HG03135 (cell line): Measurements from ENCODE around the gene NUP205.
"Not testable (repeated sequence)": the region's sequence is repeated elsewhere in the genome, so short reads cannot be mapped to it uniquely, and the experiment has no call there.

Experiments used
- ATAC-seq: cut with Tn5 transposase; IDR thresholded peaks from one replicate; pipeline ENCODE4 v1.9.1; 2021; ENCODE audit warnings: mild to moderate bottlenecking, moderate library complexity; ENCODE audit not compliant: unreplicated experiment

Gene NUP205

DNA sequence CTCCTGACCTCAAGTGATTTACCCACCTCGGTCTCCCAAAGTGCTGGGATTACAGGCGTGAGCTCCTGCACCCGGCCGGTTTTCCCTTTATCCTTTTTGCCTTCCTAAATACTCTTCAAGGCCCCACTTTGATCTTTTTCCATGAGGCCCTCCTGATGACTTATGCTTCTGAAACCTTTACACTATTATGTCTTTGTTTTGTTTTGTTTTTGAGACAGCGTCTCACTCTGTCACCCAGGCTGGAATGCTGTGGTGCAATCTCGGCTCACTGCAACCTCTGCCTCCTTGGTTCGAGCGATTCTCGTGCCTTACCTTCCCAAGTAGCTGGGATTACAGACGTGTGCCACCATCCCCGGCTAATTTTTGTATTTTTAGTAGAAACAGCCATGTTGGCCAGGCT is 108.4 kb downstream of the NUP205 start:
- ATAC-seq: no peak

DNA sequence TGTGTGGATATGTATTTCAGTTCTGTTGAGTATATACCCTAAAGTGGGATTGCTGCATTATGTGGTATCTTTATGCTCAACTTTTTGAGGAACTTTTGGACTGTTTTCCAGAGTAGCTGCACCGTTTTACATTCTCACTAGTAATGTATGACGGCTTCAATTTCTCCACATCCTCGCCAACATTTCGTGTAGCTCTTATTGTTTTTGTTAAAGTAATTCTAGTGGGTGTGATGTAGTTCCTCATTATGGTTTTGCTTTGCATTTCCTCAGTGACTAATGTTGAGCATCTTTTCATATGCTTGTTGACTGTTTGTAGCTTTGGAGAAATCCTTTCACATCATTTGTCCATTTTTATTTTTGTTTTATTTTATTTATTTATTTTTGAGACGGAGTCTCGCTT is 109.1 kb downstream of the NUP205 start:
- no peak for ATAC-seq

DNA sequence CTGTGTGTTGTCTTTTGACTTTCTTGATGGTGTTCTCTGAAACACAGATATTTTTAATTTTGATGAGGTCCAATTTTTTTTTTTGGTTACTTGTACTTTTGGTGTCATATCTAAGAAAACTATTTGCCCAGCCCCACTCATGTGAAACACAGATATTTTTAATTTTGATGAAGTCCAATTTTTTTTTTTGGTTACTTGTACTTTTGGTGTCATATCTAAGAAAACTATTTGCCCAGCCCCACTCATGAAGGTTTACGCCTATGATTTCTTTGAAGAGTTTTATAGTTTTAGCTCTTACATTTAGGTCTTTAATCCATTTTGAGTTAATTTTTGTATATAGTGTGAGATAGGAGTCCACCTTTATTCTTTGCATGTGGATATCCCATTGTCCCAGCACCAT is 109.9 kb downstream of the NUP205 start:
- ATAC-seq: not testable (repeated sequence)

DNA sequence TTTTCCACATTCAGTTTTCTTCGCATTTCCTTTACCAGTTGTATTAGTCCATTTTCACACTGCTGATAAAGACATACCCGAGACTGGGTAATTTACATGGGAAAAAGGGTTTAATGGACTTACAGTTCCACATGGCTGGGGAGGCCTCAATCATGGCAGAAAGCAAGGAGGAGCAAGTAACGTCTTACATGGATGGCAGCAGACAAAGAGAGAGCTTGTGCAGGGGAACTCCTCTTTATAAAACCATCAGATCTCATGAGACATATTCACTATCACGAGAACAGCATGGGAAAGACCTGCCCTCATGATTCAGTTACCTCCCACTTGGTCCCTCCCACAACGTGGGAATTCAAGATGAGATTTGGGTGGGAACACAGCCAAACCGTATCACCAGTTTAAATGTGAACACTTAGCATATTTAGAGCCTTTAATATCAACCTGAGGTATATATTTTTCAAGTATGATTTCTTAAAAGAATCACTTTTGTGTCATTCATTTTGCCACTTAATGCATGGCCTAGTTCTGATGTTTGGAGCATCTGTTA is 111.2 kb downstream of the NUP205 start:
- ATAC-seq: not testable (repeated sequence)

DNA sequence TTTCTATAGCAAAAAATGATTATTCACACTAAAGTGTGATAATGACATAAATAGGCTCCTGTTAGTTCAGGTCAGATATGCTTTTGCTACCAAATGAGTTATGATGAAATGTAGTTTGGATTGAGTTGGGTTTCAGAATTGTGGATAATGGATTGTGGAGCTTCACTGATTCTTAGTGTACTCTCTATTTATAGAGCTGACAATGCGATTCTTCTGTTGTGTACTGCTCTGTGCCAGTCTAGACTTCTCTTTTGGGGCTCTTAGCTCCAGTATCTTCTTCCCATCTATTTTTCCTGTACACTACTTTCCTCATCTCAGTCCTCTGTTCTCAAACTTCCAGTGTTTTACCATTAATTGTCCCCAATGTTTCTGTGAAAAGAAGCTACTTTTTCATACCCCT is 112.1 kb downstream of the NUP205 start:
- ATAC-seq: no peak

DNA sequence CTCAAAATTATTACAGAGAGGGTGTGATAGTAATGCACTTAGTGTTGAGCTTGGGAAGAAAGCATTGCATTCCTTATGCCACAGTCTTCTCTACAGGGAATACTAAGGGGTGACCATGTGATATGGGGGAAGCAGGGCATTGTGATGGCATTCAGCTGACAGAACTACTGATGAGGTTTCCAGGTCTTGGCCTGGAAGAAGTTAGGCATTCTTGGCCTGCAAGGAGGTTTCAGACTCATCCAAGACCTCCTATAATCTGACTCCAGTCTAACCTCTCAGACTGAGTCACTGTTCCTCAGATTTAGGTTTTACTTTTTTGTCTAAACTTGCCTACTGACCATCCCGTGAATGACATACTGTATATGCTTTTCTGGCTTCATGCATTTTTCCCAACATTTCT is 112.5 kb downstream of the NUP205 start:
- ATAC-seq: no peak

DNA sequence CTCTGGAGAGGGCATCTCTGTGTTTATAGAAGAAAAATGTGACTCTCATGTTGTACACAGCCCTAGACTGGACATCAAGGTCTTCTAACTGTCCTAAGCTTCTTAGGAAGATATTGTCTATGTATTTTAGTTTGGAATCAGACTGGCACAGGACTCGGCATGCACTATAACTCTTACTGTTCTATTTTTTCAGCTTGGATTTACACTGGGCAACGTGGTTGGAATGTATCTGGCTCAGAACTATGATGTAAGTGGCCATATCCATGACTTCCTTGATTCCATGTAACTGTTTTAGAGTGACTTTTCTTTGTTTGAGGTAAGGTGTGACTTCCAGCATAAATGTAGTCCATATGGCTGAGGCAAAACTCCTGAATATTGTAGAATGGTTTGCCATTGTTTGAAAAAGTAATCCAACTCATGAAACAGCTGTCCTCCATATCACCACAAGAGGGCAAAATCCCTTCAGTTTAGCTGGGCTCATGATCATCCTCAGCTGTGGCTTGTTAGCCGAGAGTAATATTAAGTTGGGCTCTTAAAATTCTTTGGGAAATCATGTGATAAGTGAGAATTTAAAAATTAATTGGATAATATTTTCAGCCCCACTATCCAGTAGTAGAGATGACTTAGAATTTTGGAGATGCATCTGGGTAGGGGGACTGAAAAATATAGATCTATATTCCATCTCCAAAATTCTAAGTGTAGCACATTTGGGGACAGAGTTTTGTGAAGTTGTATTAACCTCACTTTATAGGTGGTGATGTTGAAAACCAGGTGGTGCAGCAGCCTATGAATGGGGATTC is 115.0 kb downstream of the NUP205 start:
- no peak for ATAC-seq

DNA sequence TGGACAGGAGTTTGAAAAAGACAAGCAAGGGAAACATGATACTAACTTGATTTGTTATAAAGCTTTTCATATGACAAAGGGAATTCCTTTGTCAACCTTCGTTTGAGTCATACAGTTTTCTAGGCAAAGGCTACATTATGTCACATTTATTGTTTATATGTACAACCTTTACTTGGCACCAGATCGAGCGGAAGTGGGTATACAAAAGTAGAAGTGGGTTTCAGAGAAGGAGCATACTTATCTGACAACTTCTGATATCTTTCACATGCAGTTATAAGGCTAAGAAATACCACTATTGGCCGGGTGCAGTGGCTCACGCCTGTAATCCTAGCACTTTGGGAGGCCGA is 115.6 kb downstream of the NUP205 start:
- ATAC-seq: no peak

DNA sequence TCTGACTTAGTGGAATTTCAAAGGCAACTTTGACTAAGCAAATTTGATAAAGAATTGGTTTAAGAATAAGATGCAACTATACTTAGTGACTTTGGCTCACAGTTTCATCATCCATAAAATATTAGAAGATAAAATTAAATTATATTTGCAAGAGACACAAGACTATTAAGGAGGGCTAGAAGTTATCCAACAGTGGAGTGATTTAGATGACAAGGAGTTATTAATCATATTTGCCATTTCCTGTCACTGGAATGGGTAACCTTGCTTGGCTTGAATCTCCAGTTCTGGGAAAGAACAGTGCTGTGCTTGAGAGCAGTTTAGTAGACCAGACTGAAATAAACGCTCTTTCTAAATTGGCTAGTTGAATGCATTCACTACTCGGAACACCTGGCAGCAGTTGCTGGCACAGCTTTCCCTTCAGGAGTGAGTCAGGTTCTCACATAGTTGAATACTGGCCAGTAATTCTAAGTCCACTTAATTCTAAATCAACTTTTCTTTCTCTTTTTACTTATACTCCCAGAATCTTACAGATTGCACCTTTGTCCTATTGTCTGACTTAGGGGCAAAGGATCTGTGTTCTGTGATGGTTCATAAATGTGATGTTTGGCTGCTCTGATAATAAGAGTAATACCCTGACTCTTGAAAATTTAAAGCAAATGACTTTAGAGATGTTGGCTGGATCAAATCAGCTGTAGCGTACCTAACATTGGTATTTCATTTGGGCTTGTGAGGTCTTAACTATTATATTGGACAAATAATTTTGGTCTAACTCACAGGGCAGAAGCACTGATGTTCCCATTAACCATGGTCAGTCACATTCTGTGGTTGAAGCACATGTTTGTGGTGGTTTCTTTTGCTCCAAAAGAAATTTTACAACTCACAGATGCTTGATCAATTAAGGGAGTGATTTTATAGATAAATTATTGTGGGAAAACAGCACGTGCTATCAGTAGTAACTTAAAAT is 121.2 kb downstream of the NUP205 start:
- ATAC-seq: no peak

DNA sequence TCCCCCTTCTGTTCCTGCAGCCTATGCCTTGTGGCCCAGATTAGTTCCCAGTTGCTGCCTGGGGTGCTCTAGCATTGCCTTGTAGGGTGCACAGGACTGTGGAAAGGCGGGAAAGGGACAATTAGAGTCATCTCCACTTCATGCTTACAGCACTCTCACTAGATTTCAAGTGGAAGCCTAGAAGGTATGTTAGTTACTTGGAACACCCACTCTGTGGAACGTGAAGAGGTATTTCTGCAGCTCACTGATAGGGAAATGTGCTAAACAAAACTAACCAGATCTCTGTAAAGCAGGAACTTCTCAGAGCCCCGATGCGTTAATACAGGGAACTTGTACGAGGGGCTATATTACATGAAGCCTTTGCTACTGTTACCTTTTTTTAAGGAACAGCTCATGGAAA is 124.0 kb downstream of the NUP205 start:
- ATAC-seq: no peak

DNA sequence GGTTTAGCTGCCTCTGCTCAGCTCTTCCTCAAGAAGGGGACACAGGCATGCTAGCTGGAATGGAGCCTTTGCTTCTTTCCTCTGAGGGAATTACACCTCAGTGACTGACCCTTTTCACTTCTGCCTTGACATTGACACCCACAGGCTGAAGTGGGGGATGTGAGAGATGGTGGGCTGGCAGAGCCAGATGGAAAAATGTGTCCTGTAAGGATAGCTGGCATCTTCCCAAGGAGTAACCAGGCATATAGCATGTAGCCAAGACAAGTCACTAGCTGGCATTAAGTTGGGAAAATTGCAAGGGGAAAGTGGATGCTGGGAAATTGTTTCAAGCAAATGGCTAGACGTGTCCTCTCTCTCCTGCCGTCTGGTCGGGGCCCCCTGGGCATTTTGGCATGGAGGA is 124.5 kb downstream of the NUP205 start:
- ATAC-seq: no peak

DNA sequence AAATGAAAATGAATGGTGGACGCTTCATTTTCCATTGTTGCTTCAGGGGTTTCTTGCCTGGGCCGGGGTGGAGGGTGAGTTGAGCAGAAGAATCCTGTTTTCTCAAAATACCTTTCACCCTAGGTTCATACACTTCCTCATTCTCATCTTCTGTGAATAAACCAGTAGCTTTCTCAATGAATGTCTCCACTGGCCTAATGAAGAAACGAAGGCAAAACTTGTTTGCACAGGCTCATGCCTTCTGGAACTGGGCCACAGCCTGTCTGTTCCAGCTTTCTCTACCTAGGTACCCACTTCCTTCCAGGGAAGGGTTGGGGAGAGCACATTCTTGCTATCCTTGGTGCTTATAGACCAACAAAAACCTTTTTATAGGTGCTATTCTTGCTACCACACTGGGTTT is 125.9 kb downstream of the NUP205 start:
- no peak for ATAC-seq

DNA sequence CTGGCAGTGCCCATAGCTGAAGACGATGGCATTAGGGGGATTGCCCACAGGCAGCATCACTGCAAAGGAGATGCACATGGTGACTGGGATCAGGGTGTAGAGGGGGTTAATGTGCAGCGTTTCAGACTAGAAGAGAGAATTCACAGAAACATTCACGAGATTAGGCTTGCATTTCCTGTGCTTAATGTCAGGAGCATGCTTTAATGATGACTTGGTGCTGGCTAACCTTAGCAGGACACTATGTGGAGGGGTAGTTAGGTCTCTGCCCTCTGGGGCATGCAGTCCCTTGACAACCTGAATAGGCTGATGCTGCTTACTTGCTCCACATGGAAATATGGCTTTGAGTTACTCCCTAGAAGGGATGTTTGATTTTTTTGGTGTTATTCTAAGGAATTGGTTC is 126.4 kb downstream of the NUP205 start:
- ATAC-seq: no peak

DNA sequence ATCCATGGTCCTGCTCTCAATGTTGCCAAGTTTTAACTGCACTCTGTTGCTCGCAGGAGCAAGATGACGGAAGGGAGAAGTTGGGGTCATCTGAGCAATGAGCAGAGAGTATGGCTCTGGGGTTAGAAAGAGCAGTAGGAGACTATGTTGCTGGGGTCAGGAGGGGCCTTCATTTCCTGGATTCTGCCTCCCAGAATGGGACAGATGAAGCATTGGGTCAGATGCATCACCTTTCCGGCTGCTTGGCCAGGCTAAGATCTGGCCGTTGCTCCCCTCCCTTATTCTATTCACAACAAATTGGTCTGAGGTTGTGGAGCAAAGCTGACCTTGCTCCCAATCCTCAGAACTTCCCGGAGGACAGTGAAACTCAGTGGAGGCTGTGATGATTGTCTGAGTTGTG is 127.0 kb downstream of the NUP205 start:
- no peak for ATAC-seq

DNA sequence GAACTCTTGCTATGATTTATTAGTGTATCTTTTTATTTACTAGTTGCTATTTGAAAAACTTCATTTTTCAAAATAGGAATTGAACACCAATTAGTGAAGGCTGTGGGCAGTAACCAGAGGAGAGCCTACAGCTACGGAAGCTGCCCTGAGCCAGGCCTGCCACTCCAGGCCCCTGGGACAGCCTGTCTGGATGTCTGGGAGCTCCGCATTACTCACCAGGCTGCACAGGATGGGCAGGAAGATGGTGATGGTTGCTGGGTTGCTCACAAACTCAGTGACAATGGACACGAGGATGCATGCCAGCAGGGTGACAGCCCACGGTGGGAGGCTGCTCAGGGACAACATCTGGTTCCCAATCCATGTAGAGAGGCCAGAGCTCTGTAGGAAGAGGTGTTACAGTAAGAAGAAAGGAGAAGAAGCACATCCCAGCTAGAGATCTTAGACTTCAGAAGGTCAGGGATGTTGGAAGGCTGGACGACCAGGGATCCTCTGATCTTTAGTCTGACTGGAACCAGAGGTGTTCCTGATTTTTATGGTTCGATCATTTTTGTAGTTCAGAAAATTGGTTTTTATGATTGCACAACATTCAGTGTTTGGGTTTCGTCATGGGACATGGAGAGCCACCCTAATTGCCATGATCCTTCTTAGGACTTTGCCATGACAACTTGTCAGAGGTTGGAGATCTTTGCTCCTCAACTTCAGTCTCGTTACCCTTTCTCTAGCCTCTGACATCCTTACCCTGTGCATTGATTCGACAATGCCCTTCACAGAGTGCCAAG is 127.8 kb downstream of the NUP205 start:
- ATAC-seq: no peak

DNA sequence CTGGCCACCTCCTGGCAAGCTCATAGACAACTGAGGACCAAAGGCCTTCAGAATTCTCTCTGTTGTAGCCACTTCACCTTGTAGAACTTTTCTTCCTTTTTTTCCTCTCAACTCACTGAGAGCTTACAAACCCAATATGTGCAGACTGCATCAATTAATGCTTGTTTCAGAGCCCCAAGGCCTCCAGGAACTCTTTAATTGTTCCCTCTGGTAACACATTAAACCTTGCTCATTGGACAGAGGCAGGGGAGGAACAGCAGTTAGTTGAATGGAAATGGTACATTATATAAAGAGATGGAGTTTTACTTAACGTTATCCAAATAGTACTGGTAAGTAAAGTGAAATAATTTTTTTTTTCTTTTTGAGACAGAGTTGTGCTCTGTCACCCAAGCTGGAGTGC is 129.7 kb downstream of the NUP205 start:
- no peak for ATAC-seq

DNA sequence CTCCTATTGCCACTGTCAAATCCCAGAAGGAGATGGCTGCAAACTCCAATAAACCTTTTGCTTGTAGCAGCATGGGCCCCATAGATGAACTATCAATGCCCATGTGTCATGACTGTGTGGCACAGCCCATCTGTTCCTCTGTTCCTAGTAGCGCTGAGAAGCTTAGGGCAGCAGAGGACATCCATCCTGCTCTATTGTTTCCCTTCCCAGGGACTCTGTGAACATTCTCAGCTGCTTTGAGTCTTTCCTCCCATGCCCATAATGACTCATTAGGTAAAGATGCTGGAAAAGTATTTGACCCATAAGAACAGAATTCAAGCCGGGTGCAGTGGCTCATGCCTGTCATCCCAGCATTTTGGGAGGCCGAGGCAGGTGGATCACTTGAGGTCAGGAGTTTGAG is 132.8 kb downstream of the NUP205 start:
- ATAC-seq: no peak

DNA sequence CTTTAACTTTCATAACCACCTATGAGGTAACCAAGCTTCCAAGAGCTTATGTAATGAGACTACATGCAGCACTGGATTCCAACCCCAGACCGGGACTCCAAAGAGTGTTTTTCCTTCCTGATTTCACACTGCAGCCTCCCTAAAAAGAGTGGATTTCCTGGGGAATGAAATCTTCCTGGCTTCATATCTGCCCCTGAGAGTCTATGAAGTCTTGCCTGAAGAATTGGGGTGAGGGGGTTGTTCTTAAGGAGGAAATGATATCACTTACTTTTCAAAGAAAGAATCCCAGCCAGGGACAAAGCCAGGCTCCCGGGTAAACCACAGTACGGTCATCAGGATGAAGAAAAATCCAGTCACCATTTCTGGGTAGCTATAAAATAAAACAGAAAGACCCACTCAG is 134.3 kb downstream of the NUP205 start:
- ATAC-seq: no peak

DNA sequence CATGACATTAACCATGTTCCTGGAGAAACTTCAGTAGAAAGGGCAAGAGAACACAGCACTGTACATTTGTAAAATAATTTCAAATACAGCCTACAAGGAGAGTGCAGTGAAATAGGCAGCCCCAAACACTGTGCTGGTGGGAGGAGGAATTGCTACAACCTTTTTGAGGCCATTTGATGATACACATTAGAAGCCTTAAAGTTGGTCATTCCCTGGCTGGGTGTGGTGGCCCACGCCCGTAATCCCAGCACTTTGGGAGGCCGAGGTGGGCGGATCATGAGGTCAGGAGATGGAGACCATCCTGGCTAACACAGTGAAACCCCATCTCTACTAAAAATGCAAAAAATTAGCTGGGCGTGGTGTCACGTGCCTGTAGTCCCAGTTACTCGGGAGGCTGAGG is 134.9 kb downstream of the NUP205 start:
- not testable (repeated sequence) for ATAC-seq

DNA sequence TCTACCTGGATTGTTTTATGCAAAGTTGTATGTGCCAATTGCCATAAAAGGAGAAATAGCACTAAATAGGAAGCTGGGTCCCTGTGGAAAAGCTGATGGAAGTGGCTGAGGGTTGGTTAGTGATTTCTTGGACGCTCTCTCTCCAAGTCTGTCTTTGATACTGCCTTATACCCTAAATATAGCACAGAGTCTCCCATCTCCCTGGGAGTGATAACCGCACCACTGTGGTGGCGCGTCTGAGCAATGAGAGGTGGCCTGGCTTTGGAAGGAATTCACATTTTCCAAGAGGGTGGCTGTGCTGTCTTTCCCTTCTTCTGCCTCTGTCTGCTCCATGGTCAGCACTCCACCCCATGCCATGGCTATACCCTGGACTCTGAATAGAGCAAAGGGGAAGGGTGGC is 135.8 kb downstream of the NUP205 start:
- no peak for ATAC-seq
